DOHH2 (cell line): ENCODE data around the gene EXD3.

Experiments
- CTCF ChIP-seq: fragments of 200-600 bp; sonication (generic); IDR thresholded peaks from one replicate; pipeline ENCODE4 v1.5.1; 2014; ENCODE audit warnings: antibody characterized with exemption, mild to moderate bottlenecking, low read depth, low read length; ENCODE audit not compliant: poor library complexity, severe bottlenecking
- EZH2phosphoT487 ChIP-seq: fragments of 200-600 bp; sonication (generic); IDR thresholded peaks from 2 replicates; pipeline ENCODE4 v1.6.1; 2017; ENCODE audit warnings: borderline replicate concordance, mild to moderate bottlenecking, antibody characterized with exemption, low read length, moderate library complexity, mixed read lengths

- TF ChIP-seq CTCF (no peak), EZH2phosphoT487 (no peak)
These were observed 126.9 kb downstream of the EXD3 start for GRCh38 chr9:137295849-137296669.
